Measurements from ENCODE around the gene CRMP1.

GRCh38 chr4:5798946-5799345, 93.9 kb downstream of the CRMP1 start:
- TF ChIP-seq CTCF (conservative IDR thresholded peaks at IDR 0.05; ENCODE audit: low read depth, low read length) (no peak), EZH2 (IDR thresholded peaks at IDR 0.05; ENCODE audit: low read length, unreplicated experiment) (no peak), EZH2phosphoT487 (IDR thresholded peaks at IDR 0.05; ENCODE audit: borderline replicate concordance, low read length) (no peak)

All from PC-3 (cell line).